Esophagus muscularis mucosa (tissue), 4 donors: ENCODE measurements around the gene MEX3A. TPM values are rescaled to one million over a fixed set of nuclear protein-coding genes. Genes with fewer than 3 reads are reported as not detected.
A peak's percentile ranks its signal among the peaks of the same experiment; 100 is the strongest.

Source experiments
- DNase-seq: peaks from one replicate; pipeline ENCODE4 v3.0.0-alpha.2; 2017; ENCODE audit errors: extremely low spot score
- H3K27ac ChIP-seq, 4 donors: fragments of 200-600 bp; sonication (generic); replicated peaks in 1 of 4; 1 replicate in 3 of 4; 2 replicates in 1 of 4; pipeline ENCODE4 v1.5.1; 2016 to 2019; ENCODE audit warnings: mild to moderate bottlenecking in 1 of 4
- H3K27me3 ChIP-seq, 4 donors: fragments of 200-600 bp; sonication (generic); one replicate each; pipeline versions ENCODE4 v1.5.1 to v1.6.0; 2016 to 2019
- H3K36me3 ChIP-seq, 4 donors: fragments of 200-600 bp; sonication (generic); one replicate each; pipeline ENCODE4 v1.5.1; 2016 to 2019
- H3K4me1 ChIP-seq, 4 donors: fragments of 200-600 bp; sonication (generic); one replicate each; pipeline ENCODE4 v1.5.1; 2016 to 2019
- H3K4me3 ChIP-seq, 4 donors: fragments of 200-600 bp; sonication (generic); 1 replicate in 2 of 4; 2 replicates in 2 of 4; pipeline ENCODE4 v1.5.1; 2016 to 2019; ENCODE audit warnings: mild to moderate bottlenecking in 4 of 4, moderate library complexity in 1 of 4
- H3K9me3 ChIP-seq, 4 donors: fragments of 200-600 bp; sonication (generic); 1 replicate in 3 of 4; 2 replicates in 1 of 4; pipeline ENCODE4 v1.5.1; 2016 to 2019
- CTCF ChIP-seq, 3 experiments: fragments of 200-600 bp in 2 of 3; fragments of 450-650 bp in 1 of 3; sonication (generic) in 2 of 3; IDR thresholded peaks; one replicate each; pipeline ENCODE4 v1.5.1; 2017 to 2019; ENCODE audit warnings: antibody characterized with exemption in 3 of 3, mild to moderate bottlenecking in 2 of 3, moderate library complexity in 1 of 3
- EP300 ChIP-seq: sonication (generic); formaldehyde crosslinking; IDR thresholded peaks from one replicate; pipeline ENCODE4 v1.6.1; 2017; ENCODE audit warnings: antibody characterized with exemption
- POLR2A ChIP-seq: fragments of 450-650 bp; IDR thresholded peaks from one replicate; pipeline ENCODE4 v1.6.1; 2017; ENCODE audit warnings: antibody characterized with exemption, moderate library complexity, mild to moderate bottlenecking, low read depth
- POLR2AphosphoS5 ChIP-seq, 2 donors: sonication (generic); formaldehyde crosslinking; IDR thresholded peaks; one replicate each; pipeline ENCODE4 v1.6.1; 2017; ENCODE audit warnings: antibody characterized with exemption in 2 of 2
- whole genome bisulfite sequencing: methylation state at CpG from one replicate; pipeline ENCODE4 v1.1.5; 2018; 5-methylcytosine and 5-hydroxymethylcytosine counted together
- intact Hi-C: fragments of 100-400 bp; cut with DNase I; formaldehyde crosslinking; loops from one replicate; pipeline ENCODE4 v1.15.1; 2023
- total RNA-seq, 4 donors: library from RNA; depleted of rRNA; stranded (reverse); fragments of >200 nt; gene quantifications; one replicate each; pipeline versions ENCODE4 v1.1.0 to v1.2.1, GENCODE V29; 2016

The MEX3A gene
- total RNA-seq, 4 donors from 2014 or later: under 0.01 to 1.6 (median 0.66) TPM

GRCh38 chr1:156108664-156109241 lies 26.5 kb upstream of the MEX3A start:
- Histone ChIP-seq H3K4me3 (no peak overlapping the region), H3K36me3 (no peaks in the 10 kb centered on the region), H3K27ac (peak overlapping the region; percentile 89 to 92 (median 91)), H3K4me1 (peaks cover 49 to 81% (median 78%) of the 10 kb centered on the region in 4 donors), H3K9me3 (no peaks in the 10 kb centered on the region), H3K27me3 (no peaks in the 10 kb centered on the region)
- intact Hi-C loops: no loop called here
- DNase-seq: no peak
- TF ChIP-seq CTCF (IDR thresholded peaks at IDR 0.05) (no peak), EP300 (no peak), POLR2A (no peak), POLR2AphosphoS5 (IDR thresholded peaks at IDR 0.05) (peak in 1 of 2 donors; percentile 45)
- 83% methylated on average over 6 of the region's 6 CpGs for WGBS

- H3K4me3 ChIP-seq: no peak overlapping the region
- H3K27me3 ChIP-seq: no peaks in the 10 kb centered on the region
- 82% methylated on average over 3 of the region's 3 CpGs for WGBS
- TF ChIP-seq EP300 (no peak), POLR2A (no peak), POLR2AphosphoS5 (IDR thresholded peaks at IDR 0.05) (no peak), CTCF (IDR thresholded peaks at IDR 0.05) (no peak)
- H3K9me3 ChIP-seq: no peaks in the 10 kb centered on the region
- peaks cover 49 to 81% (median 78%) of the 10 kb centered on the region in 4 donors for H3K4me1 ChIP-seq
- H3K27ac ChIP-seq: peak overlapping the region; percentile 89 to 92 (median 91)
- no peak for DNase-seq
- H3K36me3 ChIP-seq: no peaks in the 10 kb centered on the region
- intact Hi-C loops: no loop called here
These were observed 25.8 kb upstream of the MEX3A start for GRCh38 chr1:156108057-156108456.

GRCh38 chr1:156106624-156107488 lies 24.6 kb upstream of the MEX3A start:
- no peaks in the 10 kb centered on the region for H3K27me3 ChIP-seq
- H3K4me1 ChIP-seq: peaks cover 60 to 82% (median 78%) of the 10 kb centered on the region in 4 donors
- peak overlapping the region; percentile 89 to 92 (median 91) for H3K27ac ChIP-seq
- H3K4me3 ChIP-seq: peak overlapping the region; percentile 46 to 53 (median 49)
- DNase-seq: no peak
- no peaks in the 10 kb centered on the region for H3K36me3 ChIP-seq
- H3K9me3 ChIP-seq: no peaks in the 10 kb centered on the region
- intact Hi-C loops: no loop called here
- WGBS: 43% methylated on average over 10 of the region's 14 CpGs
- TF ChIP-seq POLR2AphosphoS5 (IDR thresholded peaks at IDR 0.05) (no peak), CTCF (IDR thresholded peaks at IDR 0.05) (no peak), EP300 (no peak), POLR2A (no peak)

GRCh38 chr1:156104861-156105832 lies 22.9 kb upstream of the MEX3A start:
- DNase-seq: no peak
- 31% methylated on average over 7 of the region's 11 CpGs for WGBS
- peak overlapping the region; percentile 89 to 92 (median 91) for H3K27ac ChIP-seq
- no peaks in the 10 kb centered on the region for H3K9me3 ChIP-seq
- intact Hi-C loops: no loop called here
- H3K27me3 ChIP-seq: no peaks in the 10 kb centered on the region
- peak overlapping the region; percentile 46 to 53 (median 49) for H3K4me3 ChIP-seq
- no peak for TF ChIP-seq POLR2A
- peak in 1 of 2 donors; percentile 30 for TF ChIP-seq POLR2AphosphoS5 (IDR thresholded peaks at IDR 0.05)
- H3K4me1 ChIP-seq: peaks cover 77 to 89% (median 86%) of the 10 kb centered on the region in 4 donors
- H3K36me3 ChIP-seq: no peaks in the 10 kb centered on the region
